ENCODE measurements around the gene COL8A2. TPM values are rescaled to one million over a fixed set of nuclear protein-coding genes. Genes with fewer than 3 reads are reported as not detected.

COL8A2 gene
- total and polyA plus RNA-seq, 2 donors (not counting 3 experiments of a cell fraction or from before 2014, with no cell fraction given): 1.2 to 1.3 TPM

GRCh38 chr1:36083635-36084496 lies 41.2 kb downstream of the COL8A2 start, which contains the start of gene TEKT2:
TSS of gene TEKT2 (plus strand) at chr1:36084094. CDS start at chr1:36084922, 828 bp downstream.
- TF ChIP-seq EZH2 (IDR thresholded peaks at IDR 0.05; ENCODE audit: borderline replicate concordance, low read depth, low read length, severe bottlenecking) (peak; percentile 35), GATA2 (IDR thresholded peaks at IDR 0.05; ENCODE audit: insufficient read depth, insufficient read length, low read depth, low read length) (no peak)
- Histone ChIP-seq H3K4me3 (replicated peaks in 1 of 3; ENCODE audit: insufficient read depth in 1 of 3, low read depth in 1 of 3, low read length in 3 of 3) (peak within 1 kb of the TSS; percentile 39 to 58 (median 51)), H3K27me3 (ENCODE audit: control insufficient read depth in 2 of 2, insufficient read depth in 2 of 2, low read length in 2 of 2) (no peaks in the 10 kb centered on the region), H3K9me1 (replicated peaks; ENCODE audit: control insufficient read depth, extremely low read depth, insufficient read depth, low read length) (no peaks in the 10 kb centered on the region), H3K79me2 (ENCODE audit: control insufficient read depth, insufficient read depth, low read length) (no peaks in the 10 kb centered on the region), H3K27ac (ENCODE audit: insufficient read depth, low read depth, low read length) (no peak within 1 kb of the TSS), H3K4me1 (ENCODE audit: control insufficient read depth, extremely low read depth, insufficient read depth, low read length) (peaks cover 2% of the 10 kb centered on the region), H3K9me3 (replicated peaks; ENCODE audit: control insufficient read depth, insufficient read depth, low read length) (no peaks in the 10 kb centered on the region), H3K4me2 (ENCODE audit: insufficient read depth, low read length) (peak within 1 kb of the TSS; percentile 67), H2AFZ (ENCODE audit: low read depth, low read length) (peak within 1 kb of the TSS; percentile 89), H3K9ac (replicated peaks; ENCODE audit: extremely low read depth, insufficient read depth, low read length) (peak within 1 kb of the TSS; percentile 60), H3K36me3 (ENCODE audit: control insufficient read depth in 2 of 2, extremely low read depth in 1 of 2, insufficient read depth in 2 of 2, low read length in 2 of 2) (no peaks in the 10 kb centered on the region), H4K20me1 (replicated peaks; ENCODE audit: control insufficient read depth, extremely low read depth, insufficient read depth, low read length) (no peaks in the 10 kb centered on the region)
- dilution Hi-C loops (cut with MboI; ENCODE audit: extremely low pct_ligation_motif_present, low sequenced_read_pairs) (no loop called here), intact Hi-C loops (cut with micrococcal nuclease) (no loop called here)
- ChIA-PET POLR2A (interaction anchor here (0.6 kb wide), 1 partner anchor 10 kb away, joined by 4 read pairs; no protein-coding TSS in a partner anchor), CTCF (interaction anchor here (0.8 to 1.8 kb wide), 4 partner anchors 12 to 201 kb away, joined by 3 to 5 read pairs (median 4); partner anchors contain the start of gene AGO1)
- BruUV-seq (replicated peaks): no TSS peak
- peak; percentile 52 for DNase-seq (ENCODE audit: low read depth, low spot score)
- FAIRE-seq: peak; percentile 53

GRCh38 chr1:36083219-36083618 lies 41.8 kb downstream of the COL8A2 start:
- CTCF ChIA-PET: interaction anchor here (1.0 to 1.8 kb wide), 2 partner anchors 75 to 200 kb away, joined by 3 to 4 read pairs; partner anchors contain the start of gene AGO1
- dilution Hi-C loops (cut with MboI; ENCODE audit: extremely low pct_ligation_motif_present, low sequenced_read_pairs): no loop called here

More at GRCh38 chr1:36083219-36083618, 41.8 kb downstream of the COL8A2 start:
- H3K9me3 ChIP-seq (replicated peaks; ENCODE audit: control insufficient read depth, insufficient read depth, low read length): no peaks in the 10 kb centered on the region
- H3K4me1 ChIP-seq (ENCODE audit: control insufficient read depth, extremely low read depth, insufficient read depth, low read length): peaks cover under 1% of the 10 kb centered on the region
- H4K20me1 ChIP-seq (replicated peaks; ENCODE audit: control insufficient read depth, extremely low read depth, insufficient read depth, low read length): no peaks in the 10 kb centered on the region
- no peaks in the 10 kb centered on the region for H3K27me3 ChIP-seq (ENCODE audit: control insufficient read depth in 2 of 2, insufficient read depth in 2 of 2, low read length in 2 of 2)
- no peak overlapping the region for H3K4me3 ChIP-seq (replicated peaks in 1 of 3; ENCODE audit: insufficient read depth in 1 of 3, low read depth in 1 of 3, low read length in 3 of 3)
- POLR2A ChIA-PET: no interaction called here
- no peaks in the 10 kb centered on the region for H3K36me3 ChIP-seq (ENCODE audit: control insufficient read depth in 2 of 2, extremely low read depth in 1 of 2, insufficient read depth in 2 of 2, low read length in 2 of 2)
- intact Hi-C loops (cut with micrococcal nuclease): no loop called here
- H3K79me2 ChIP-seq (ENCODE audit: control insufficient read depth, insufficient read depth, low read length): no peaks in the 10 kb centered on the region
- TF ChIP-seq FOS (IDR thresholded peaks at IDR 0.05; ENCODE audit: borderline replicate concordance, insufficient read depth, low read length): no peak
- no peak for TF ChIP-seq EZH2 (IDR thresholded peaks at IDR 0.05; ENCODE audit: borderline replicate concordance, low read depth, low read length, severe bottlenecking)
- TF ChIP-seq MYC (IDR thresholded peaks at IDR 0.05; ENCODE audit: low read depth, low read length): no peak
- TF ChIP-seq JUN (IDR thresholded peaks at IDR 0.05; ENCODE audit: borderline replicate concordance, insufficient read depth, insufficient read length, low read depth): no peak
- TF ChIP-seq POLR2AphosphoS5 (IDR thresholded peaks at IDR 0.05; ENCODE audit: insufficient read depth, low read depth, low read length): no peak
- no peak for TF ChIP-seq POLR2A (IDR thresholded peaks at IDR 0.05; ENCODE audit: low read depth, low read length)
- no peak for TF ChIP-seq CTCF (IDR thresholded peaks at IDR 0.05; ENCODE audit: extremely low read depth in 1 of 2, insufficient read depth in 1 of 2, low read depth in 1 of 2, low read length in 2 of 2)
- TF ChIP-seq MAX (IDR thresholded peaks at IDR 0.05; ENCODE audit: insufficient read depth, insufficient read length): no peak
- no peak for TF ChIP-seq GATA2 (IDR thresholded peaks at IDR 0.05; ENCODE audit: insufficient read depth, insufficient read length, low read depth, low read length)
- no peak overlapping the region for H3K27ac ChIP-seq (ENCODE audit: insufficient read depth, low read depth, low read length)
- H3K9ac ChIP-seq (replicated peaks; ENCODE audit: extremely low read depth, insufficient read depth, low read length): no peak overlapping the region
- FAIRE-seq (no peak), DNase-seq (ENCODE audit: low read depth, low spot score) (no peak)
- BruUV-seq (replicated peaks): no TSS peak
- no peaks in the 10 kb centered on the region for H3K9me1 ChIP-seq (replicated peaks; ENCODE audit: control insufficient read depth, extremely low read depth, insufficient read depth, low read length)
- H3K4me2 ChIP-seq (ENCODE audit: insufficient read depth, low read length): no peak overlapping the region
- H2AFZ ChIP-seq (ENCODE audit: low read depth, low read length): no peak overlapping the region

Measured in endothelial cell of umbilical vein (primary cell).